ENCODE data around the gene FERD3L.

GRCh38 chr7:19181634-19182033 is 36.4 kb upstream of the FERD3L start:
- no peak for TF ChIP-seq POLR2AphosphoS5 (IDR thresholded peaks at IDR 0.05; ENCODE audit: low read depth, low read length)
- no peak for TF ChIP-seq TAF1 (IDR thresholded peaks at IDR 0.05; ENCODE audit: low read depth, low read length)
- TF ChIP-seq POLR2A (IDR thresholded peaks at IDR 0.05; ENCODE audit: low read depth, low read length) = no peak
- no peak for TF ChIP-seq POU2F2 (IDR thresholded peaks at IDR 0.05; ENCODE audit: low read depth, low read length)
